ENCODE results near the gene ANGPTL2. TPM values are rescaled to one million over a fixed set of nuclear protein-coding genes. Genes with fewer than 3 reads are reported as not detected.

ANGPTL2 gene
- total and polyA plus RNA-seq, 9 of the 15 experiments (the other 6 are each of a cell fraction or from before 2014, with no cell fraction given), result not detected

GRCh38 chr9:127159325-127159801, 36.9 kb upstream of the ANGPTL2 start (continued):
- TF ChIP-seq, protein P1, sequence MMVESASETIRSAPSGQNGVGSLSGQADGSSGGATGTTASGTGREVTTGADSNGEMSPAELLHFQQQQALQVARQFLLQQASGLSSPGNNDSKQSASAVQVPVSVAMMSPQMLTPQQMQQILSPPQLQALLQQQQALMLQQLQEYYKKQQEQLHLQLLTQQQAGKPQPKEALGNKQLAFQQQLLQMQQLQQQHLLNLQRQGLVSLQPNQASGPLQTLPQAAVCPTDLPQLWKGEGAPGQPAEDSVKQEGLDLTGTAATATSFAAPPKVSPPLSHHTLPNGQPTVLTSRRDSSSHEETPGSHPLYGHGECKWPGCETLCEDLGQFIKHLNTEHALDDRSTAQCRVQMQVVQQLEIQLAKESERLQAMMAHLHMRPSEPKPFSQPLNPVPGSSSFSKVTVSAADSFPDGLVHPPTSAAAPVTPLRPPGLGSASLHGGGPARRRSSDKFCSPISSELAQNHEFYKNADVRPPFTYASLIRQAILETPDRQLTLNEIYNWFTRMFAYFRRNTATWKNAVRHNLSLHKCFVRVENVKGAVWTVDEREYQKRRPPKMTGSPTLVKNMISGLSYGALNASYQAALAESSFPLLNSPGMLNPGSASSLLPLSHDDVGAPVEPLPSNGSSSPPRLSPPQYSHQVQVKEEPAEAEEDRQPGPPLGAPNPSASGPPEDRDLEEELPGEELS (CRISPR knock-in tag; IDR thresholded peaks at IDR 0.05; ENCODE audit: borderline replicate concordance), result peak; percentile 95
- TF ChIP-seq ZBTB40 (IDR thresholded peaks at IDR 0.05) (no peak), ZBTB40 (CRISPR knock-in tag; IDR thresholded peaks at IDR 0.05) (no peak), ZFP36 (IDR thresholded peaks at IDR 0.05; ENCODE audit: low read depth, low read length, partially characterized antibody) (no peak), BACH1 (tag; IDR thresholded peaks at IDR 0.05) (peak; percentile 69), HNRNPH1 (optimal IDR thresholded peaks at IDR 0.05; ENCODE audit: low read depth, low read length) (no peak), ZZZ3 (IDR thresholded peaks at IDR 0.05) (no peak), NRF1 (conservative IDR thresholded peaks at IDR 0.05 in 1 of 2, IDR thresholded peaks at IDR 0.05 in 1 of 2) (peak; percentile 26 to 44; a peak in 2 of 4 replicates), HDAC2 (IDR thresholded peaks at IDR 0.05) (no peak), ZNF274 (IDR thresholded peaks at IDR 0.05; ENCODE audit: borderline replicate concordance, low read depth, low read length) (no peak), CEBPB (tag; IDR thresholded peaks at IDR 0.05) (no peak), TOE1 (IDR thresholded peaks at IDR 0.05; ENCODE audit: borderline replicate concordance) (peak; percentile 47; the same call in 1 of the 2 replicates), TOE1 (CRISPR knock-in tag; IDR thresholded peaks at IDR 0.05; ENCODE audit: borderline replicate concordance, low read depth) (peak; percentile 86; the same call in 1 of the 2 replicates), RAD51 (IDR thresholded peaks at IDR 0.05; ENCODE audit: borderline replicate concordance, low read depth) (peak; percentile 73; the same call in 1 of the 2 replicates), SMC3 (conservative IDR thresholded peaks at IDR 0.05; ENCODE audit: insufficient read depth, low read depth, low read length) (no peak), HDAC8 (tag; IDR thresholded peaks at IDR 0.05) (peak; percentile 89), ARID2 (IDR thresholded peaks at IDR 0.05) (no peak)

Measured in K562 (cell line).